Activated CD4-positive, alpha-beta T cell treated with anti-CD3 and anti-CD28 coated beads, Interleukin-2, amount 50 U/mL, for 48 hours (primary cell): ENCODE data around the gene LRRC37B.
"Not testable (repeated sequence)": the region's sequence is repeated elsewhere in the genome, so short reads cannot be mapped to it uniquely, and the experiment has no call there.

Experiments used
- DNase-seq, 2 experiments: peaks; one replicate each; pipeline ENCODE4 v3.0.0-alpha.2; 2020

The LRRC37B gene

GRCh38 chr17:32100323-32100722 is 93.1 kb downstream of the LRRC37B start:
- not testable (repeated sequence) for DNase-seq

GRCh38 chr17:32100971-32101631 is 93.9 kb downstream of the LRRC37B start:
- DNase-seq, result no peak

GRCh38 chr17:32102172-32102571 is 95.0 kb downstream of the LRRC37B start:
- DNase-seq, result no peak

- no peak for DNase-seq
These were observed 95.5 kb downstream of the LRRC37B start for GRCh38 chr17:32102646-32103186.
